Liver (tissue), 9 donors: ENCODE results near the gene KIF3C. TPM values are rescaled to one million over a fixed set of nuclear protein-coding genes. Genes with fewer than 3 reads are reported as not detected.
A peak's percentile ranks its signal among the peaks of the same experiment; 100 is the strongest.
"Not testable (repeated sequence)": the region's sequence is repeated elsewhere in the genome, so short reads cannot be mapped to it uniquely, and the experiment has no call there.

ENCODE experiments used
- DNase-seq: peaks from one replicate; pipeline ENCODE4 v3.0.0-alpha.2; 2017; ENCODE audit warnings: low spot score
- H3K27ac ChIP-seq, 2 donors: one replicate each; pipeline ENCODE4 v1.7.0; 2013; ENCODE audit warnings: inconsistent platforms in 2 of 2, low read length in 2 of 2, control low read depth in 1 of 2, low read depth in 1 of 2, mild to moderate bottlenecking in 1 of 2
- H3K27me3 ChIP-seq, 4 donors: one replicate each; pipeline versions ENCODE4 v1.6.1 to v1.7.0; 2013; ENCODE audit warnings: low read length in 3 of 4, inconsistent platforms in 1 of 4, mild to moderate bottlenecking in 1 of 4, moderate library complexity in 1 of 4; ENCODE audit not compliant: control insufficient read depth in 4 of 4, insufficient read depth in 4 of 4
- H3K36me3 ChIP-seq, 4 donors: one replicate each; pipeline versions ENCODE4 v1.6.1 to v1.7.0; 2013; ENCODE audit warnings: low read length in 3 of 4, mild to moderate bottlenecking in 3 of 4, low read depth in 1 of 4, moderate library complexity in 1 of 4; ENCODE audit not compliant: control insufficient read depth in 4 of 4, insufficient read depth in 3 of 4
- H3K4me1 ChIP-seq, 4 donors: one replicate each; pipeline versions ENCODE4 v1.6.1 to v1.7.0; 2013; ENCODE audit warnings: low read length in 3 of 4, mild to moderate bottlenecking in 3 of 4, moderate library complexity in 1 of 4; ENCODE audit not compliant: control insufficient read depth in 4 of 4, insufficient read depth in 4 of 4
- H3K4me3 ChIP-seq, 3 donors: one replicate each; pipeline versions ENCODE4 v1.6.1 to v1.7.0; 2013; ENCODE audit warnings: low read length in 3 of 3, control low read depth in 1 of 3, low read depth in 1 of 3, mild to moderate bottlenecking in 1 of 3
- H3K9ac ChIP-seq, 2 donors: one replicate each; pipeline ENCODE4 v1.7.0; 2013; ENCODE audit warnings: low read length in 2 of 2, mild to moderate bottlenecking in 2 of 2, moderate library complexity in 2 of 2, control low read depth in 1 of 2, low read depth in 1 of 2
- H3K9me3 ChIP-seq, 4 donors: one replicate each; pipeline versions ENCODE4 v1.6.1 to v1.7.0; 2013; ENCODE audit warnings: low read length in 3 of 4; ENCODE audit not compliant: control insufficient read depth in 4 of 4
- ATF3 ChIP-seq: IDR thresholded peaks from 2 replicates; pipeline ENCODE4 v1.6.1; 2016; ENCODE audit warnings: antibody characterized with exemption
- CTCF ChIP-seq: fragments of 150-350 bp; IDR thresholded peaks from 2 replicates; pipeline ENCODE4 v1.5.1; 2017; ENCODE audit warnings: improper control_type of control experiment, low read depth, low read length; ENCODE audit not compliant: missing input control
- EGR1 ChIP-seq, 2 donors: IDR thresholded peaks; 2 replicates each; pipeline ENCODE4 v1.6.1; 2016 to 2018; ENCODE audit warnings: antibody characterized with exemption in 2 of 2, low read depth in 2 of 2
- FOXA1 ChIP-seq: IDR thresholded peaks from 2 replicates; pipeline ENCODE4 v1.6.1; 2016; ENCODE audit warnings: antibody characterized with exemption
- FOXA2 ChIP-seq: IDR thresholded peaks from 2 replicates; pipeline ENCODE4 v1.6.1; 2016; ENCODE audit warnings: antibody characterized with exemption
- GABPA ChIP-seq, 2 donors: IDR thresholded peaks in 1 of 2; conservative IDR thresholded peaks in 1 of 2; 2 replicates each; pipeline ENCODE4 v1.6.1; 2016; ENCODE audit warnings: antibody characterized with exemption in 2 of 2, mild to moderate bottlenecking in 1 of 2, moderate library complexity in 1 of 2
- HNF4A ChIP-seq, 2 donors: conservative IDR thresholded peaks; 2 replicates each; pipeline ENCODE4 v1.6.1; 2016; ENCODE audit warnings: antibody characterized with exemption in 2 of 2, mild to moderate bottlenecking in 2 of 2
- HNF4G ChIP-seq: IDR thresholded peaks from 2 replicates; pipeline ENCODE4 v1.6.1; 2016; ENCODE audit warnings: antibody characterized with exemption
- JUND ChIP-seq, 2 donors: IDR thresholded peaks; 2 replicates each; pipeline ENCODE4 v1.6.1; 2016; ENCODE audit warnings: antibody characterized with exemption in 2 of 2
- MAX ChIP-seq: IDR thresholded peaks from 2 replicates; pipeline ENCODE4 v1.6.1; 2016; ENCODE audit warnings: antibody characterized with exemption
- NR2F2 ChIP-seq: IDR thresholded peaks from 2 replicates; pipeline ENCODE4 v1.6.1; 2016; ENCODE audit warnings: antibody characterized with exemption
- RAD21 ChIP-seq, 2 donors: IDR thresholded peaks; 2 replicates each; pipeline ENCODE4 v1.6.1; 2016; ENCODE audit warnings: antibody characterized with exemption in 2 of 2, mild to moderate bottlenecking in 2 of 2
- REST ChIP-seq: IDR thresholded peaks from 2 replicates; pipeline ENCODE4 v1.6.1; 2016; ENCODE audit warnings: antibody characterized with exemption, mild to moderate bottlenecking
- RXRA ChIP-seq, 2 donors: IDR thresholded peaks; 2 replicates each; pipeline ENCODE4 v1.6.1; 2017 to 2018; ENCODE audit warnings: antibody characterized with exemption in 2 of 2, mild to moderate bottlenecking in 1 of 2
- SP1 ChIP-seq: IDR thresholded peaks from 2 replicates; pipeline ENCODE4 v1.6.1; 2018; ENCODE audit warnings: antibody characterized with exemption, mild to moderate bottlenecking
- TAF1 ChIP-seq: conservative IDR thresholded peaks from 2 replicates; pipeline ENCODE4 v1.6.1; 2016; ENCODE audit warnings: antibody characterized with exemption, mild to moderate bottlenecking
- YY1 ChIP-seq: IDR thresholded peaks from 2 replicates; pipeline ENCODE4 v1.6.1; 2016; ENCODE audit warnings: antibody characterized with exemption, mild to moderate bottlenecking
- ZBTB33 ChIP-seq: IDR thresholded peaks from 2 replicates; pipeline ENCODE4 v1.6.1; 2016; ENCODE audit warnings: antibody characterized with exemption
- WGBS: extraction: QIAGEN DNeasy Blood & Tissue Kit; methylation state at CpG from one replicate; pipeline ENCODE4 v1.1.7; 2013; 5-methylcytosine and 5-hydroxymethylcytosine counted together
- polyA plus RNA-seq, 2 donors: library from polyadenylated mRNA; stranded (reverse) in 1 of 2; unstranded in 1 of 2; fragments of 200-250 nt in 1 of 2; fragments of >200 nt in 1 of 2; fragmentation: Nextera tagmentation in 1 of 2; extraction: Ambion mirVana in 1 of 2; gene quantifications; one replicate each; pipeline versions ENCODE4 v1.2.1 to v1.2.3, GENCODE V29; 2013 to 2015
- total RNA-seq, 2 donors: library from RNA; depleted of rRNA; stranded (reverse); fragments of >200 nt; gene quantifications; one replicate each; pipeline ENCODE4 v1.2.3, GENCODE V29; 2014
- donor health status: healthy.
- donor health status: healthy.
- donor health status: healthy.
- donor health status: healthy.
- donor health status: healthy.

The KIF3C gene
- total RNA-seq (under 1 TPM; 0.67 to 0.93 TPM), polyA plus RNA-seq (under 1 TPM; 0.26 to 0.68 TPM)

GRCh38 chr2:25982273-25982967 is at the start of gene KIF3C:
Gene KIF3C, minus strand, starts transcription at chr2:25982497. Its CDS starts 580 bp downstream, at chr2:25981917.
- peak within 1 kb of the TSS; percentile 56 to 76 (median 64) for H3K4me3 ChIP-seq
- TF ChIP-seq MAX, result no peak
- no peak for TF ChIP-seq JUND (IDR thresholded peaks at IDR 0.05)
- no peak for TF ChIP-seq HNF4G
- no peak for TF ChIP-seq ZBTB33
- TF ChIP-seq RAD21 (IDR thresholded peaks at IDR 0.05), result no peak
- no peak for TF ChIP-seq EGR1 (IDR thresholded peaks at IDR 0.05; ENCODE audit: low read depth in 2 of 2)
- no peak for TF ChIP-seq HNF4A (conservative IDR thresholded peaks at IDR 0.05)
- TF ChIP-seq CTCF, result no peak
- no peak for TF ChIP-seq ATF3
- TF ChIP-seq RXRA (IDR thresholded peaks at IDR 0.05), result no peak
- no peak for TF ChIP-seq YY1
- TF ChIP-seq FOXA1, result no peak
- TF ChIP-seq GABPA (IDR thresholded peaks at IDR 0.05 in 1 of 2, conservative IDR thresholded peaks at IDR 0.05 in 1 of 2), result no peak
- TF ChIP-seq SP1, result no peak
- TF ChIP-seq NR2F2, result no peak
- no peak for TF ChIP-seq TAF1
- no peak for TF ChIP-seq REST
- no peak for TF ChIP-seq FOXA2
- H3K36me3 ChIP-seq, result no peaks in the 10 kb centered on the region
- peaks cover 2 to 11% (median 6%) of the 10 kb centered on the region in 4 donors for H3K4me1 ChIP-seq
- peak; percentile 61 for DNase-seq
- H3K27me3 ChIP-seq, result no peaks in the 10 kb centered on the region
- no peak within 1 kb of the TSS for H3K27ac ChIP-seq
- no peaks in the 10 kb centered on the region for H3K9me3 ChIP-seq
- H3K9ac ChIP-seq, result no peak within 1 kb of the TSS
- WGBS, result 1% methylated on average over 58 of the region's 58 CpGs

GRCh38 chr2:26028083-26028482 is 45.8 kb upstream of the KIF3C start:
- not testable (repeated sequence) for H3K9ac ChIP-seq, H3K27me3 ChIP-seq, H3K4me3 ChIP-seq, H3K27ac ChIP-seq, H3K4me1 ChIP-seq, H3K9me3 ChIP-seq, H3K36me3 ChIP-seq, DNase-seq
- 92% methylated on average over 16 of the region's 16 CpGs for WGBS
